Measurements from ENCODE around the gene PSTPIP2. TPM values are rescaled to one million over a fixed set of nuclear protein-coding genes. Genes with fewer than 3 reads are reported as not detected.

Gene PSTPIP2
- total RNA-seq, 6 experiments from 2014 or later, result 4.0 to 15.2 (median 8.6) TPM

DNA sequence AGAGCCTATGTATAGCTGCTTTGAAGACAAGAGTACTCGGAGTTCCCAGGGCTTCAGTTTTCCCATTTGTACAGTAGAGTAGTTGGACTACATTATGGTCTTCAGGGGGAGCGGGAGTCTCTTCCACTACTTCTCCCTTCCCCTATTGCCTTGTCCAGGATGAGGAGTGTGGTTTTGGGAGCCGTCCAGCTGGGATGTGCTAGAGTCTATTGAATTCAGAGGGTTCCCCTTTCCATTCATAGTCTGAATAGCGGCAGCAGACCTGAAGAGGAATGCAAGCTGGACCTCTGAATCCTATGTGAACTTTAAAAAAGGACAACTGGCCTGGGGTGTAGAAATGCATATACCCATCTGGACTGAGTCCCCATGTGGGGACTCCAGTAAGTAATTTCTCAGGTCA is 61.4 kb downstream of the PSTPIP2 start:
- WGBS (ENCODE audit: insufficient coverage, low coverage, low lambda C conversion rate, missing lambda C conversion rate), result 78% methylated on average over 4 of the region's 4 CpGs
- H3K9me3 ChIP-seq, result no peaks in the 10 kb centered on the region
- DNase-seq (no peak), ATAC-seq (peak in 1 of 4 donors; percentile 18)
- H3K4me1 ChIP-seq, result peaks cover 0 to 10% (median 0%) of the 10 kb centered on the region in 4 donors
- no peak overlapping the region for H3K27ac ChIP-seq
- no peak overlapping the region for H3K4me3 ChIP-seq
- TF ChIP-seq, protein P1, sequence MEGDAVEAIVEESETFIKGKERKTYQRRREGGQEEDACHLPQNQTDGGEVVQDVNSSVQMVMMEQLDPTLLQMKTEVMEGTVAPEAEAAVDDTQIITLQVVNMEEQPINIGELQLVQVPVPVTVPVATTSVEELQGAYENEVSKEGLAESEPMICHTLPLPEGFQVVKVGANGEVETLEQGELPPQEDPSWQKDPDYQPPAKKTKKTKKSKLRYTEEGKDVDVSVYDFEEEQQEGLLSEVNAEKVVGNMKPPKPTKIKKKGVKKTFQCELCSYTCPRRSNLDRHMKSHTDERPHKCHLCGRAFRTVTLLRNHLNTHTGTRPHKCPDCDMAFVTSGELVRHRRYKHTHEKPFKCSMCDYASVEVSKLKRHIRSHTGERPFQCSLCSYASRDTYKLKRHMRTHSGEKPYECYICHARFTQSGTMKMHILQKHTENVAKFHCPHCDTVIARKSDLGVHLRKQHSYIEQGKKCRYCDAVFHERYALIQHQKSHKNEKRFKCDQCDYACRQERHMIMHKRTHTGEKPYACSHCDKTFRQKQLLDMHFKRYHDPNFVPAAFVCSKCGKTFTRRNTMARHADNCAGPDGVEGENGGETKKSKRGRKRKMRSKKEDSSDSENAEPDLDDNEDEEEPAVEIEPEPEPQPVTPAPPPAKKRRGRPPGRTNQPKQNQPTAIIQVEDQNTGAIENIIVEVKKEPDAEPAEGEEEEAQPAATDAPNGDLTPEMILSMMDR (IDR thresholded peaks at IDR 0.05), result no peak
- TF ChIP-seq POLR2A (IDR thresholded peaks at IDR 0.05), result no peak
- H3K27me3 ChIP-seq, result no peaks in the 10 kb centered on the region
- intact Hi-C loops (cut with DNase I), result no loop called here
- H3K36me3 ChIP-seq, result no peaks in the 10 kb centered on the region

DNA sequence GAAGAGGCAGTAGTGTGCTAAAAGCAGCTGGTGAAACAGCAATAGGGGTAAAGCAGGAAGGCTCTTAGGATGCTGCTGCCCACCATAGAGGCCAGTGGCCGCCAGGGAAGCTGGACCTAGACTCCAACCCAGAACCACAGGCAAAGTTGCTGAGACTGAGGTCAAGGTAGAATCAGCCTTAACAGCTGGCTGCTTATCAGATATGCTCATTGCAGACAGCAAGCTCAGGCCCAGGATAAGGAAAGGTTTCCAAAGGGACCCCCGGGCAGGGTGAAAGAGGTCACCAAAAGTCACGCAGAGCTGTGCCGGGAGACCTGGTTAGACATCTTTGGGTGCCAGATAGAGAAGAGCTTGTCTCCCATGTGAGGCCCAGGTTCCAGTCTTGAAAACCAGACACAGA is 62.0 kb downstream of the PSTPIP2 start:
- H3K27me3 ChIP-seq, result no peaks in the 10 kb centered on the region
- ATAC-seq (peak in 2 of 4 donors; percentile 6 to 13), DNase-seq (no peak)
- H3K36me3 ChIP-seq, result no peaks in the 10 kb centered on the region
- no peaks in the 10 kb centered on the region for H3K9me3 ChIP-seq
- WGBS (ENCODE audit: insufficient coverage, low coverage, low lambda C conversion rate, missing lambda C conversion rate), result 89% methylated on average over 4 of the region's 4 CpGs
- no peak overlapping the region for H3K4me3 ChIP-seq
- no peak for TF ChIP-seq POLR2A (IDR thresholded peaks at IDR 0.05)
- TF ChIP-seq, protein P1 (IDR thresholded peaks at IDR 0.05), result no peak
- peak overlapping the region in 1 of 3 donors; percentile 10 for H3K27ac ChIP-seq
- intact Hi-C loops (cut with DNase I), result no loop called here
- peaks cover 0 to 10% (median 0%) of the 10 kb centered on the region in 4 donors for H3K4me1 ChIP-seq

DNA sequence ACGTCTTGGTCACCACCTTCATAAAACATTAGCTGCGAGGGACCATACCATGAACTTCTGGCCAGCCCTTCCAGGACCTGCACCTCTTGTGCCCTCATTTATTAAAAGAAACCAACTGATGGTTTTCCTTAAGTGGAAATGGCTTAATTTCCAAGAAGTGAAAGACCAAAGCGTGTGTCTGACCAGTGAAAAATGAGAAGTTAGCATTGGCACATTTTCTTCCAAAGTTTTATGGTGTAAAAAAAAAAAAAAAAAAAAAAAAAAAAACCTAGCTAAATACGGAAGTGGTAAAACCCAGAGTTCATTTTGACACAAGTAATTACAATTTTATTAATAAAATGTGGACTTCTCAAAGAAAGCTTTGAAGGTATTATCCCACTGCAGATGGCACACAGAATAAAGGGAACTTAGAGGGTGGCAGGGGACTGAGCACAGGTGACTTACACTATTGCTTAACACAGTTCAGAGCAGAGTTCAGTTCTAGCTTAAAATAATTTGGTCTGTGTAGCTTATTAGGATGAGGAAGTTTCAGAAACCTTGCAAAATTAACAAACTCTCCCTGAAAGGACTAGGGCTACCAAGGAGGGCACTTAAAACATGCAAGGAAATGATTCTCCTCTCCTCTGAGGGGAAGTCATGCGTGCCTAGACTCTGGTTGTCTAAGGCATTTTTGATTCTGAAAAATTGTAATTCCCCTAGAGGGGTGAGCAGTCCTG is 62.8 kb downstream of the PSTPIP2 start:
- ATAC-seq, result peak; percentile 83 to 95 (median 90)
- Histone ChIP-seq H3K4me1 (peaks cover 0 to 10% (median 0%) of the 10 kb centered on the region in 4 donors), H3K9me3 (no peaks in the 10 kb centered on the region), H3K36me3 (no peaks in the 10 kb centered on the region), H3K27me3 (no peaks in the 10 kb centered on the region), H3K4me3 (no peak overlapping the region), H3K27ac (peak overlapping the region in 1 of 3 donors; percentile 10)
- intact Hi-C loops (cut with DNase I), result no loop called here
- TF ChIP-seq, protein P1 (IDR thresholded peaks at IDR 0.05), result no peak
- no peak for TF ChIP-seq POLR2A (IDR thresholded peaks at IDR 0.05)
- no peak for DNase-seq
- WGBS (ENCODE audit: insufficient coverage, low coverage, low lambda C conversion rate, missing lambda C conversion rate), result 73% methylated on average over 3 of the region's 5 CpGs

DNA sequence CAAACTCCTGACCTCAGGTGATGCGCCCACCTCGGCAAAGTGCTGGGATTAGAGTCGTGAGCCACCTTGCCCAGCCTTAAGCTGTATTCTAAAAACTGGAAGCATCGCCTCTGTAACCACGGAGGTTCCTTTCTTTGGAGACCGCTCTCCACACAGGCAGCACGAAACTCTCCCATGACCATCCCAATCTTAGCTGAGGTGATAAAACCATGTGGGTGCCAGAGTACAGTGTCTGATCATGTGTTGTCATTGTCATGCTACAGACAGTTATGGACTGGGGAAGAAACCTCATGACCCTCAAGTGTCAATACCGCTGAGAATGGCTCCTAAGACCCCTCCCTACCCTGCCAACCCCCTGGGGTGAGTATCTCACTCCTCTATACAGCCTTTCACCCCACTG is 63.5 kb downstream of the PSTPIP2 start:
- intact Hi-C loops (cut with DNase I), result no loop called here
- Histone ChIP-seq H3K36me3 (no peaks in the 10 kb centered on the region), H3K27me3 (no peaks in the 10 kb centered on the region), H3K4me3 (no peak overlapping the region), H3K27ac (no peak overlapping the region), H3K4me1 (peaks cover 0 to 10% (median 0%) of the 10 kb centered on the region in 4 donors), H3K9me3 (no peaks in the 10 kb centered on the region)
- no peak for ATAC-seq
- WGBS (ENCODE audit: insufficient coverage, low coverage, low lambda C conversion rate, missing lambda C conversion rate), result 95% methylated on average over 8 of the region's 8 CpGs
- no peak for DNase-seq
- TF ChIP-seq, protein P1 (IDR thresholded peaks at IDR 0.05), result no peak
- TF ChIP-seq POLR2A (IDR thresholded peaks at IDR 0.05), result no peak

Measured in right lobe of liver (tissue), 6 donors.